IPS DF 4.7 (cell line): ENCODE data around the gene PAK5.

Experiments used
- DNase-seq: peaks from one replicate; pipeline ENCODE4 v3.0.0-alpha.2; 2013; ENCODE audit warnings: low spot score; ENCODE audit errors: extremely low read depth

PAK5 gene

DNA sequence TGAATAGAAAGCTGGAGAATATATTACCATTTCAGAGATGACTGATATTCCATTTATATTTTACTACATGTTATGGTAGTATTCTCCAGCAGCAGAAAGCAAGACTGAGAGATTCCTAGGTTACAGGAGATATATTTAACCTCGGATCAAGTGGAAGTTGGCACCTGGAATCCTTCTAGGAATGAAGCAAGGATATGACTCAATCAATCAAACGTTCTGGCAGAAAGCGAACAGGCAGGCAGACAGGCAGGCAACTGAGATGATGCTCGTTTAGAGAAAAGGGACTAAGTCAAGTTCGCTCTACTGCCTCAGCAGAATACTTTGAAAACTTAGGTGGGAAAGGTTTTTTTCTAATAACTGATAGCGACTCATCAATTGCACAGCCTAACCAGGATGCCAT, 46.2 kb downstream of the PAK5 start:
- DNase-seq = no peak

GRCh38 chr20:9789131-9789530, 49.7 kb downstream of the PAK5 start:
- no peak for DNase-seq

DNA sequence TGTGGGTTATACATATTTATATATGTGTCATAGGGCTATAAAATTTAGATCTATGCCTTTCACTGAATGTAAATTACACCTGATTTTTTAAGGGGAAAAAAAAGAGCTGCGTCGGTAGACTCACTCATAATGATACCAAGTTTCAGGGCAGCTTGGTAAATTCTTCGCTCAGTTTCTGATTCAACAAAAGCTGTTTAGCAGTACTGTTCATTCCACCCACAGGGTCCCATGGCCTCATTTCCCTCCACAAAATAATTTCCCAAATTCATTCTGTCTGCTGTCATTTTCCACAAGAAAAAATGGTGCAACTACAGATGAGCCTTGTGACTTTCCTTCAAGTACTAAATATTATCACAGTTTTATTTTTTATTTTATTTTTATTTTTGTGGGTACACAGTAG, 63.7 kb downstream of the PAK5 start:
- DNase-seq = no peak

GRCh38 chr20:9769954-9770353, 68.9 kb downstream of the PAK5 start:
- DNase-seq = no peak

- DNase-seq = no peak
Observed at GRCh38 chr20:9761476-9761875, 77.4 kb downstream of the PAK5 start.

GRCh38 chr20:9759392-9759791, 79.5 kb downstream of the PAK5 start:
- no peak for DNase-seq

DNA sequence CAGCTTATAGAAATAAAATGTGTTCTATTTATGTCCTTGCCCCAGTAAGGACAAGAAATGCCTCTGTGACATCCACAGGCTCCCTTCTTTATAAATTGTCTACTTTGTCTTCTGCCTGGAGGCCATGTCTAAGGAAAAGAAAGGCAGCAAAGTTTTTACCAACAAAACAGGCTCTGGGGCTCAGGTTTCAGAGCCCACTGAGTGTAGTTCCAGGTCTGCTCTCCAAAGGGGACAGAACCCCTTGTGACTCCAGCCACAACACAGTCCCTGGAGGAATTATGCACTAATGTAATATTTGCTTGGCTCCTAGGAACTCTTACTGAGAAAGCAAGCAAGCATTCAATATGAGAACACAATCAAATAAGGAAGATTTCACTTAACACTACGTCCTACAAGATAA, 80.1 kb downstream of the PAK5 start:
- no peak for DNase-seq

DNA sequence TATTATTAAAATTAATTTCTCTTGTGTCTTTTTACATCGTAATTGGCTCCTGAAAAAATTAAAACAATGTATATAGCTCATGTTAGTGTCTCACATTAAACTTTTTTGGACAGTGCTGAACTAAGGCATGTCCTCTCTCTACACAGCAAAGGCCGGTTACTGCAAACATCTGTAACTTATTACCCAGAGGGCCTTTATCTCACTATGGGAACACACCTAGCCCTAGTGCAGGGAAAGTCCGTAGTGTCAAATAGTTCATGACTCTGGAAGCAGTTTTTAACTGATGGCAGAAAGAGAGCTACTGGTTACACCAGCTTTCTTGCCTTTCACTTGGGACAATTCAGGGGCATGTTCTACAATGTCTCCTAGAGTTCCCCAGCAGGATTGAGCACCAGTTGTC, 82.2 kb downstream of the PAK5 start:
- no peak for DNase-seq

DNA sequence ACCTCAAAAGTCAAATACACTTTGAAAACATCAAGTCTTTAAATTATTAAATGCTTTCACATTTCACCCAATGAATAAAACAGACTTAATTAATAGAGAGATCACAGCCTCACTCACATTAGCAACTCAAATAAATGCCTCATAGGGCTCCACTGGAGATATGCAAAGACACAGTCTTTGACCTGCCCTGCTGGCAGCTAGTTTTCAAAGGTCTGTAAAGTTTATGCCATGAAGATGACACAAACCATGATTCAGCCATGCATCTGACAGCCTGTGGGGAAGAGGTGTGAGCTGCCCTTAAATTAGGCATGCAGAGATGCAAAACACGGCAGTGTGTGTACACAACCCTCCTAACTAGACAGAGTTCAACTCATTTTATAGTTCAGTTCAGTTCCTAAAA, 83.6 kb downstream of the PAK5 start:
- DNase-seq = no peak

DNA sequence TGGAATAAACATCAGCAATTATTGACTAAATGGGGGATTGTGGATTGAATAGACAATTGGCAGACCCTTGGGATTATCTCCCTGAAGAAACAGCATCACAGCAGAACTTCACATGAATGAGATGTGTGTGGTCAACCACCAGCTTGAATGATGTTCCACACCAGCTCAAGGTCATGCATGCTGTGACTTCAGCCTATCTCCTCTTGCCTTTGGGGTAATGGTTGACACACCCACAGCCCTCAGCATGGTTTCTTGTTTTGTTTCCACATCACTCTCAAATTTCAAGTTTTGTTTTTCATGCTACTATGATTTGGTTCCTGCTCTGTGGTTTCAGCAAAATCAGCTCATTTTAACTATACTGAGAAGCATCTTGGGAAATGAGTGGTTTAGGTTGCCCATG, 94.3 kb downstream of the PAK5 start:
- DNase-seq = no peak

DNA sequence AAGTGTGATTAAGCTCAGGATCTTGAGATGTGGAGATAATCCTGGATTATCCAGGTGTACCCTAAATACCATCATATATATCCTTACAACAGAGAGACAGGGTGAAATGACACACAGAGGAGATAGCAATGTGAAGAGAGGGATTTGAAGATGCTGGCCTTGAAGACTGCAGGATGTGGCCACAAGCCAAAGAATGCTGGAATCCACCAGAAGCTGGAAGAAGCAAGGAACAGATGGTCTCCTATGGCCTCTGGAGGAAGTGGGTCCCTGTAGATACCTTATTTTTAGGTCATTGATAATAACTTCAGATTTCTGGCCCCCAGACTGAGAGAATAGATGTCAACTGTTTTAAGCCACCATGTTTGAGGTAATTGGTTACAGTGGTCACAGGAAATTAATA, 95.0 kb downstream of the PAK5 start:
- no peak for DNase-seq

DNA sequence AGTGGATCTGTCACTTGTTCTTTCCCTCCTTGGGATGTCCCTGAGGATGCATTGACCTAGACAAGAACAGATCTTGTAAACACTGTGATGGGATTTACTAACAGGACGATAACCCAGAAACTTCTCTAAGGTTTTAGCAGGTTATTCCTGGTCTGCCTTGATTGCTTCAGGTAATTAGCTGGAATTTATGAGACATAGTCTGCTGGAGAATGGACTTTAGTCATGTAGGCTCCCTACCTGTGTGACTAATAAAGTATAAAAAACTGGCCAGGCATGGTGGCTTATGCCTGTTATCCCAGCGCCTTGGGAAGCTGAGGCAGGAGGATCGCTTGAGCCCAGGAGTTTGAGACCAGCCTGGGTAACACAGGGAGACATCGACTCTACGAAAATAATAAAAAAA, 96.1 kb downstream of the PAK5 start:
- no peak for DNase-seq

DNA sequence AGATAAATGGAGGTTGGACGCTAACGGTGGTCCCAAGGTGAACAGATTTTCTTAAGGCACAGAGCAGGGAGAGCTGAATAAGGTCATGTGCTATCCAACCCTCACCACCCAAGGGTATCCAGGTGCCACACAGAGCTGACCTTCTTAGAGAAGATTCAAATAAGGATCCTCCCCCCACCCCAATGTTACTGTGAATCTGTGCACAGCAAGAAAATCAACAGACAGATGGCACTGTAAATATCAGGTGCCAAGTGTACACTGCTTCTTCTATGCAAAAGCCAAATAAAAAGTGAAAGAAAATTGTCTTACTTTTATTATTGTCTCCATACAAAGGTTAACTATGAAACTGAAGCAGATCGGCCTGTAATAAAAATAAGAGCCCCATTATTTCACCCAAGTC, 96.9 kb downstream of the PAK5 start:
- no peak for DNase-seq

GRCh38 chr20:9740486-9740885, 98.4 kb downstream of the PAK5 start:
- DNase-seq = no peak

- no peak for DNase-seq
Observed at GRCh38 chr20:9739991-9740390, 98.9 kb downstream of the PAK5 start.

DNA sequence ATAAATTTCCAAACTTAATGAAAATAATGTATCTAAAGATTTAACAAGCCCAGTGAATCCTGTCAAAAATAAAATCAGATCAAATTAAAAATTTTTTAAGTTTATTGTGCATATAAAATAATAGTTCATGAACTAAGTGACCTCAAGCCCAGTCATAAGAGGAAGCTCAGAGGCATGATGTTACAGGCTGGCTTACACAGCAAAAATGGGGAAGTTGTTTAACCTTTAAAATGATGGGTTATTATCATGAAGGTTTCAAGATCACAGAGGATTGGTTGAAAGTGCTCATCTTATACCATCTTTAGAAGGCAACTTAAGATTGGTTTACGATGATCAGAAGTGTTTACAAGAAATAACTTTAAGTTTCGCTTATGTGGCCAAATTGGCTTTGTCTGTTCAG, 102.5 kb downstream of the PAK5 start:
- DNase-seq = no peak

GRCh38 chr20:9723501-9724202, 115.2 kb downstream of the PAK5 start:
- no peak for DNase-seq

- DNase-seq = no peak
Observed at GRCh38 chr20:9711872-9712271, 127.0 kb downstream of the PAK5 start.

- no peak for DNase-seq
Observed at GRCh38 chr20:9710685-9711084, 128.2 kb downstream of the PAK5 start.

DNA sequence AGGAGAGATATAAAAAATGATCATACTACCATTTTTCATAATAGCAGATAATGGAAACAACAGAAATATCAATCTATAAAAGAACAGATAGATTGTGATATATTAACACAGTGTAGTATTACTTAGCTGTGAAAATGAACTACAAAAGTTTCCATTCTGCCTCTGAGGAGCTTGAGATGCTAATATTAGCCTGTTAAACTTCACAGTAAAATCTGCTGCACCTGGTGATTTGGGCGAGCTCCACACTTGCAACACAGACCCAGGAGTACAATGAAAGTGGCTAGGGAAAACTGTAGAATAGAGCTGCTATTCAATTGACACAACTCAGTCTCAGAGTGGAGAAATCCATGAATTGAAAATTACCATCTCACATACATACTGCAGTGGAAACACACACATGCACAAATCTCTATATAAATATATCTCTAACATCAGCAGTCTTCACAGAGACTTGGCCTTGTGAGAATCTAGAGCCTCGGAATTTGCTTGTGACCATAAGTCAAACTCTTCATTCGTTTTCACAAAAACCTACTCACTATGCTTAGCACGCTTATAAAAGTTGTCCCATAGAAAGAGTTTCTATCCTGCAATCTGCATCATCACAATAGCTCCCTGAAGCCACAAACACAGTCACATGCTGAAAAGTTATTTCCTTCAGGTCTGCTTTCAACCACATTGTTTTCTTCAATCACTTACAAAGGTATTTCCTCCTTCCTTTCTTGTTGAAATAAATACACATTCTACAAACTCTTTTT, 133.0 kb downstream of the PAK5 start:
- DNase-seq = no peak

- DNase-seq = no peak
Observed at GRCh38 chr20:9699181-9699580, 139.7 kb downstream of the PAK5 start.

DNA sequence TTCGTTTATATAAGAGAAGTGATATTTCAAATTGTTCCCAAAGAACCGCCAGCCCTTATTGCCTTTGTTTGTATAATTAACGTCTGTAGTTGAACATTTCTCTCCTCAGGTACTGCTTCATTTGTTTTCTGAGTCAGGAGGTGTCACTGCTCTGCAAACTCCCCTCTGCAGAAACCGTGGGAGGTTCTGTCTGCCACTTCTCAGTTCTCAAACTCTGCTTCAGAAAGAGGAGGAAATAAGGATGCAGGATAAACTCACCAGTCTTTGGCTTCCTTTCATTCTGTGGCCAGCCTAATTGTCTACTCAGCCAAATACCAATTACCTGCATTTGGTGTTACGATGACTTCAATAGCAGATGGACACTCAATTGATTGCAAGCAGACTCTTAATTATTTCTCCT, 149.8 kb downstream of the PAK5 start:
- DNase-seq = no peak

DNA sequence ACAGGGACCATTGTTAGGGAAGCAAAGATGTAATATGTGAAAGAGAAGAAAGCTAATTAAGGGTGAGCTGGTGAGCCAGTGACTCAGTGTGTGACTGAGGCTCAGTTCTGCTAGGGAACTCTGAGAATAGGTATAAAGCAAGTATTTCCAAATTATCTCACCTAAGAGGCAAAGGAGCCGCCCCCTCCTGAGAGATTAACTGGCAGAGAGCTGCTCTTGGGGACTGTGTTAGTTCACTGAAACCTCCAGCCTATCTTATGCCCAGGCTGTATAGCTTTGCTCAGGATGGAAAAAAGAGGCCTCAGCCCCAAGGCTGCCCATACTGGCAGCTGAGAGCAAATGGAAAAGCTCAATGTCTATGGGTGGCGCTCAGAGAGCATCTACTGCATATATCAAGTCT, 152.0 kb downstream of the PAK5 start:
- no peak for DNase-seq
